Adrenal gland (tissue), 5 donors: ENCODE measurements around the gene MLNR.

ENCODE experiments used
- CTCF ChIP-seq, 6 experiments: fragments of 450-650 bp in 4 of 6; fragments of 200-600 bp in 2 of 6; sonication (generic) in 1 of 6; IDR thresholded peaks; 1 replicate in 5 of 6; 2 replicates in 1 of 6; pipeline versions ENCODE4 v1.5.1 to v1.8.0; 2016 to 2021; ENCODE audit warnings: antibody characterized with exemption in 6 of 6, mild to moderate bottlenecking in 2 of 6, moderate library complexity in 1 of 6
- POLR2A ChIP-seq, 2 donors: fragments of 450-650 bp; IDR thresholded peaks; one replicate each; pipeline ENCODE4 v1.6.1; 2017; ENCODE audit warnings: antibody characterized with exemption in 2 of 2, mild to moderate bottlenecking in 2 of 2, moderate library complexity in 1 of 2
- donor health status: DM: no; HTN: no; CAD: no.

- TF ChIP-seq POLR2A (IDR thresholded peaks at IDR 0.05) (no peak), CTCF (IDR thresholded peaks at IDR 0.05) (no peak)
Observed at GRCh38 chr13:49210669-49211068, 9.5 kb upstream of the MLNR start.
